Neural crest cell (in vitro differentiated cells): ENCODE results near the gene GATAD2B. TPM values are rescaled to one million over a fixed set of nuclear protein-coding genes. Genes with fewer than 3 reads are reported as not detected.

Experiments
- DNase-seq: peaks from one replicate; pipeline ENCODE4 v3.0.0; 2021; ENCODE audit warnings: low read depth, mixed read lengths, low spot score
- H3K27ac Mint-ChIP-seq: one replicate; pipeline ENCODE4 v1.8.0; 2021; ENCODE audit warnings: mild to moderate bottlenecking, mixed read lengths; ENCODE audit not compliant: unreplicated experiment
- H3K27me3 Mint-ChIP-seq: 2 replicates; pipeline ENCODE4 v1.8.0; 2021; ENCODE audit warnings: low read depth, mild to moderate bottlenecking, mixed read lengths
- H3K36me3 Mint-ChIP-seq: 2 replicates; pipeline ENCODE4 v1.8.0; 2021; ENCODE audit warnings: low read depth, mild to moderate bottlenecking, mixed read lengths
- H3K4me1 Mint-ChIP-seq: 2 replicates; pipeline ENCODE4 v1.8.0; 2021; ENCODE audit warnings: mixed read lengths
- H3K4me3 Mint-ChIP-seq: one replicate; pipeline ENCODE4 v1.8.0; 2021; ENCODE audit warnings: mild to moderate bottlenecking, mixed read lengths
- H3K9me3 Mint-ChIP-seq: 2 replicates; pipeline ENCODE4 v1.8.0; 2021; ENCODE audit warnings: mixed read lengths
- total RNA-seq: library from RNA; stranded (reverse); gene quantifications from 2 replicates; pipeline ENCODE4 v1.2.1, GENCODE V29; 2021
- TF ChIP-seq, protein P1 (sequence below): fragments of 200-600 bp; sonication (generic); conservative IDR thresholded peaks from 2 replicates; pipeline ENCODE4 v1.5.0; 2021; ENCODE audit warnings: antibody characterized with exemption, mild to moderate bottlenecking

The GATAD2B gene
- total RNA-seq, 1 donor from 2014 or later = 52.5 TPM

DNA sequence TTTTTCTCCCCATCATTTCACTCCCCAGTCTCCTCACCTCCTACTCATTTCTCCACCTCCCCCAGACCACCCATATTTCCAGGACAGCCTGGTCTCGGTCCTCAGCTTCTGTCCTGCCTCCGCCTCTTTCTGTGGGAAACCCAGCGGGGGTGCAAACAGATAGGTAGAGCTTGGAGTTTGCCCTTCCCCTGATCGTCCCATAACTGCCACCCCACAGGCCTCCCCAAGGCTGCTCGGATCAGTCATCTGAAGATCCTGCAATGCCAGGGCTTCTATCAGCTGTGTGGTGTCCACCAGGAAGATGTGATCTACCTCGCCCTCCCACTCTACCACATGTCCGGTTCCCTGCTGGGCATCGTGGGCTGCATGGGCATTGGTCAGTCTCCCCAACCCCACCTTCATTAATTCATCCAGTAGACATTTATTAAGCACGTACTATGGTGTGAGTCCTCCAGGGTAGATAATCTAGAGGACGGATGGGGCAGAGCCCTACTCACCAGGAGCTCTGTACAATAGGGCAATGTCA is 145.9 kb downstream of the GATAD2B start:
- TF ChIP-seq, protein P1, sequence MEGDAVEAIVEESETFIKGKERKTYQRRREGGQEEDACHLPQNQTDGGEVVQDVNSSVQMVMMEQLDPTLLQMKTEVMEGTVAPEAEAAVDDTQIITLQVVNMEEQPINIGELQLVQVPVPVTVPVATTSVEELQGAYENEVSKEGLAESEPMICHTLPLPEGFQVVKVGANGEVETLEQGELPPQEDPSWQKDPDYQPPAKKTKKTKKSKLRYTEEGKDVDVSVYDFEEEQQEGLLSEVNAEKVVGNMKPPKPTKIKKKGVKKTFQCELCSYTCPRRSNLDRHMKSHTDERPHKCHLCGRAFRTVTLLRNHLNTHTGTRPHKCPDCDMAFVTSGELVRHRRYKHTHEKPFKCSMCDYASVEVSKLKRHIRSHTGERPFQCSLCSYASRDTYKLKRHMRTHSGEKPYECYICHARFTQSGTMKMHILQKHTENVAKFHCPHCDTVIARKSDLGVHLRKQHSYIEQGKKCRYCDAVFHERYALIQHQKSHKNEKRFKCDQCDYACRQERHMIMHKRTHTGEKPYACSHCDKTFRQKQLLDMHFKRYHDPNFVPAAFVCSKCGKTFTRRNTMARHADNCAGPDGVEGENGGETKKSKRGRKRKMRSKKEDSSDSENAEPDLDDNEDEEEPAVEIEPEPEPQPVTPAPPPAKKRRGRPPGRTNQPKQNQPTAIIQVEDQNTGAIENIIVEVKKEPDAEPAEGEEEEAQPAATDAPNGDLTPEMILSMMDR = no peak
- no peaks in the 10 kb centered on the region for H3K36me3 Mint-ChIP-seq
- no peak for DNase-seq
- no peaks in the 10 kb centered on the region for H3K9me3 Mint-ChIP-seq
- H3K4me3 Mint-ChIP-seq = peak overlapping the region; percentile 85
- peaks cover 11% of the 10 kb centered on the region for H3K27me3 Mint-ChIP-seq
- peak overlapping the region; percentile 65 for H3K27ac Mint-ChIP-seq
- H3K4me1 Mint-ChIP-seq = peaks cover 17% of the 10 kb centered on the region

DNA sequence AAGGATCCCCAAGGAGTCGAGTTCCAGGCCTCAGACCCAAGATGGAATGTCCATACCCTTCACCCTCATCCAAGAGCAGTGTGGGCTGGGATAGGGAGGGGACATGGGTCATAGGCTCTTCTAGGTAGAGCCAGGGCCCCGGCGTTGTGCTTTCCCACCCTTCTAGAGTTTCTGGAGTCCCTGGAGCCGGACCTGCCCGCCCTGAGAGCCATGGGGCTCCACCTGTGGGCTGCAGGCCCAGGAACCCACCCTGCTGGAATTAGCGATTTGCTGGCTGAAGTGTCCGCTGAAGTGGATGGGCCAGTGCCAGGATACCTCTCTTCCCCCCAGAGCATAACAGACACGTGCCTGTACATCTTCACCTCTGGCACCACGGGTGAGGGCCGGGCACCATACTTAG is 146.4 kb downstream of the GATAD2B start:
- Mint-ChIP-seq H3K36me3 (no peaks in the 10 kb centered on the region), H3K4me3 (peak overlapping the region; percentile 85), H3K27ac (no peak overlapping the region), H3K4me1 (peaks cover 17% of the 10 kb centered on the region), H3K27me3 (peaks cover 11% of the 10 kb centered on the region), H3K9me3 (no peaks in the 10 kb centered on the region)
- TF ChIP-seq, protein P1 = no peak
- DNase-seq = no peak

DNA sequence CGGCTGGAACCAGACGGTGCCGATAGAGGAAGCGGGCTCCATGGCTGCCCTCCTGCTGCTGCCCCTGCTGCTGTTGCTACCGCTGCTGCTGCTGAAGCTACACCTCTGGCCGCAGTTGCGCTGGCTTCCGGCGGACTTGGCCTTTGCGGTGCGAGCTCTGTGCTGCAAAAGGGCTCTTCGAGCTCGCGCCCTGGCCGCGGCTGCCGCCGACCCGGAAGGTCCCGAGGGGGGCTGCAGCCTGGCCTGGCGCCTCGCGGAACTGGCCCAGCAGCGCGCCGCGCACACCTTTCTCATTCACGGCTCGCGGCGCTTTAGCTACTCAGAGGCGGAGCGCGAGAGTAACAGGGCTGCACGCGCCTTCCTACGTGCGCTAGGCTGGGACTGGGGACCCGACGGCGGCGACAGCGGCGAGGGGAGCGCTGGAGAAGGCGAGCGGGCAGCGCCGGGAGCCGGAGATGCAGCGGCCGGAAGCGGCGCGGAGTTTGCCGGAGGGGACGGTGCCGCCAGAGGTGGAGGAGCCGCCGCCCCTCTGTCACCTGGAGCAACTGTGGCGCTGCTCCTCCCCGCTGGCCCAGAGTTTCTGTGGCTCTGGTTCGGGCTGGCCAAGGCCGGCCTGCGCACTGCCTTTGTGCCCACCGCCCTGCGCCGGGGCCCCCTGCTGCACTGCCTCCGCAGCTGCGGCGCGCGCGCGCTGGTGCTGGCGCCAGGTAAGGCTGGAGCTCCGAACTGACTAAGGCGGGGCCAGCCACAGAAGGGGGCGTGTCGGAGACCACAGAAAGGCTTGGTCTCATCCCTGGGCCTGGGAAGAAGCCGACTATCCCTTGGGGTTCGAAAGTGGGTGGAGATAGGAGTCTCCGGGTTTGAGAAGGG is 147.1 kb downstream of the GATAD2B start:
- H3K27ac Mint-ChIP-seq = no peak overlapping the region
- peaks cover 11% of the 10 kb centered on the region for H3K27me3 Mint-ChIP-seq
- DNase-seq = no peak
- TF ChIP-seq, protein P1 = no peak
- H3K36me3 Mint-ChIP-seq = no peaks in the 10 kb centered on the region
- no peaks in the 10 kb centered on the region for H3K9me3 Mint-ChIP-seq
- peaks cover 17% of the 10 kb centered on the region for H3K4me1 Mint-ChIP-seq
- peak overlapping the region; percentile 85 for H3K4me3 Mint-ChIP-seq

DNA sequence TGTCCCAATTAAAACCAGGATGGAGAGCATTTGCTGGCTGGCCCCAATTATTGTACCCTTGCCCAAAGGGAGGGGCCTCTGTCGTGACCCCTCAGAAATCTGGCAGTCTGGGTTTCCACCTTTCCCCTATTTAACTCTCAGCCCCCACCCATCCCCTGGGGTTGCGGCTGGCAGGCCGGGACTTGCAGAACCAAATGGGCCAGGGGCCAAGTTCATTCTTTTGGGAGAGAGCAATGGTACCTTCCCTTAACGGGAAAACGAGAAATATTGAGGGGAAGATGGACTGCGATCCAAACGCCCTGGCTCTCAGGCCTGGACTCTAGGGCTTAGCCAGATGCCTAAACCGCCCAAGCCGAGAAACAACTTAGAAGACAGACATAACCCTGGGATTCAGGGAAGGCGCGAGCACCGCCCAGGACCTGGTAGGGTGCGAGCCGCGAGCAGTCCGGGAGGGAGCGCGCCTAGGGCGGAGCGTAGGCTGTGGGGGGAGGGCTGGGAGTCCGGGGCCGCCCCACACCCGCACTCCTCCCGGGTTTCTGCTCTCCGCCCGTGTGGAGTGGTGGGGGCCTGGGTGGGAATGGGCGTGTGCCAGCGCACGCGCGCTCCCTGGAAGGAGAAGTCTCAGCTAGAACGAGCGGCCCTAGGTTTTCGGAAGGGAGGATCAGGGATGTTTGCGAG is 147.9 kb downstream of the GATAD2B start, which contains the start of gene SLC27A3:
Gene SLC27A3 (plus strand): TSS at position 628 of the 678 bp plus-strand sequence. CDS start 91 bp downstream, outside the sequence.
- Mint-ChIP-seq H3K4me1 (peaks cover 17% of the 10 kb centered on the region), H3K27ac (no peak within 1 kb of the TSS), H3K9me3 (no peaks in the 10 kb centered on the region), H3K27me3 (peaks cover 11% of the 10 kb centered on the region), H3K36me3 (no peaks in the 10 kb centered on the region), H3K4me3 (peak within 1 kb of the TSS; percentile 85)
- DNase-seq = no peak
- TF ChIP-seq, protein P1 = no peak

DNA sequence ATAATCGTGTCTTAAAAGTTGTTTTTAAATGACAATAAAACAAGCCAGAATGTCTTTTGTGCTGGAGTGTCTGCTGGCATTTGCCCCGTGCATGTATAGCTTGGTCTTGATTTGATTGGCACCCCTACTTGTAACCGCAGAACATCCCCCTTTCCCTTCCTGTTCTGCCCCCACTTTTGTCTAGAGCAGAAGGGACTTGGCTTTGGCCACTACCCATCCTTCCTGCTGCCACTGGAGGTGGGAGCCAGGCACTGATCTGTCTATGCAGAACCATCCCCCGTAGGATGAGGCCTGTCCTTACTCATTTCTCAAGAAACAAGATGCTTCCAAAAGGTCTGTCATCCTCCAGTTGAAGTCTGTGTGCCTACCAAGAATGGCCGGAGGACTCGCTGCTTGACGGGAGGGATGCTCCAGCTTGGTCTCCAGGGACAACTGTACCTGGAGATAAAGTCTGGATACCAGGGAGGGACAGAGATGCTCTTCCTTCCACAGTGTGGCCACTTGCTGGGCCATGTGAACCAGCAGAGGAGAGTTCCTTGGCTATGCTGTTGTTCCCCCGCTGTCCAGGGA is 148.7 kb downstream of the GATAD2B start:
- TF ChIP-seq, protein P1 = no peak
- DNase-seq = no peak
- Mint-ChIP-seq H3K36me3 (no peaks in the 10 kb centered on the region), H3K9me3 (no peaks in the 10 kb centered on the region), H3K4me3 (peak overlapping the region; percentile 85), H3K27me3 (peaks cover 11% of the 10 kb centered on the region), H3K27ac (no peak overlapping the region), H3K4me1 (peaks cover 17% of the 10 kb centered on the region)
